H9 (cell line): ENCODE measurements around the gene CCSER1. TPM values are rescaled to one million over a fixed set of nuclear protein-coding genes. Genes with fewer than 3 reads are reported as not detected.

ENCODE experiments used
- DNase-seq: peaks from one replicate; pipeline ENCODE4 v3.0.0-alpha.2; 2017
- H2AFZ ChIP-seq: one replicate; pipeline ENCODE4 v1.6.1; 2013; ENCODE audit warnings: mild to moderate bottlenecking, low read length, control low read depth, moderate library complexity
- H2AK5ac ChIP-seq: 2 replicates; pipeline ENCODE4 v1.6.1; 2013; ENCODE audit warnings: low read length, control low read depth, mixed read lengths; ENCODE audit not compliant: insufficient read length
- H2BK120ac ChIP-seq: one replicate; pipeline ENCODE4 v1.6.1; 2013; ENCODE audit warnings: low read depth, mild to moderate bottlenecking, low read length, control low read depth, inconsistent platforms; ENCODE audit not compliant: poor library complexity, severe bottlenecking
- H2BK12ac ChIP-seq: 2 replicates; pipeline ENCODE4 v1.6.1; 2013; ENCODE audit warnings: low read length, control low read depth, mixed read lengths, low read depth; ENCODE audit not compliant: insufficient read length
- H2BK15ac ChIP-seq: 2 replicates; pipeline ENCODE4 v1.6.1; 2013; ENCODE audit warnings: low read depth, low read length, control low read depth
- H2BK20ac ChIP-seq: one replicate; pipeline ENCODE4 v1.6.1; 2013; ENCODE audit warnings: low read depth, mild to moderate bottlenecking, low read length, control low read depth, inconsistent platforms; ENCODE audit not compliant: poor library complexity, severe bottlenecking
- H2BK5ac ChIP-seq: 2 replicates; pipeline ENCODE4 v1.6.1; 2013; ENCODE audit warnings: low read length, control low read depth, mixed read lengths; ENCODE audit not compliant: insufficient read length
- H3K14ac ChIP-seq: 2 replicates; pipeline ENCODE4 v1.6.1; 2013; ENCODE audit warnings: low read length, control low read depth; ENCODE audit not compliant: insufficient read depth
- H3K18ac ChIP-seq: 2 replicates; pipeline ENCODE4 v1.6.1; 2013; ENCODE audit warnings: low read depth, mild to moderate bottlenecking, mixed read lengths, low read length, control low read depth; ENCODE audit not compliant: insufficient read length
- H3K23ac ChIP-seq: 2 replicates; pipeline ENCODE4 v1.6.1; 2013; ENCODE audit warnings: low read length, control low read depth, mixed read lengths, low read depth; ENCODE audit not compliant: insufficient read length
- H3K23me2 ChIP-seq: 2 replicates; pipeline ENCODE4 v1.6.1; 2013; ENCODE audit warnings: low read depth, mild to moderate bottlenecking, mixed read lengths, low read length, control low read depth; ENCODE audit not compliant: insufficient read length, poor library complexity, severe bottlenecking
- H3K27ac ChIP-seq: 2 replicates; pipeline ENCODE4 v1.5.1; 2013; ENCODE audit warnings: low read length, control low read depth, mixed read lengths, low read depth; ENCODE audit not compliant: insufficient read length
- H3K27me3 ChIP-seq: 2 replicates; pipeline ENCODE4 v1.6.1; 2013; ENCODE audit warnings: low read length, control low read depth, inconsistent platforms; ENCODE audit not compliant: insufficient read depth
- H3K4ac ChIP-seq: 2 replicates; pipeline ENCODE4 v1.6.1; 2013; ENCODE audit warnings: low read depth, mild to moderate bottlenecking, control low read depth, inconsistent platforms, low read length, moderate library complexity
- H3K4me1 ChIP-seq: 2 replicates; pipeline ENCODE4 v1.6.1; 2013; ENCODE audit warnings: low read length, control low read depth, inconsistent platforms; ENCODE audit not compliant: insufficient read depth
- H3K4me2 ChIP-seq: 2 replicates; pipeline ENCODE4 v1.6.1; 2013; ENCODE audit warnings: low read length, control low read depth, mixed read lengths; ENCODE audit not compliant: insufficient read length, insufficient read depth
- H3K56ac ChIP-seq: 2 replicates; pipeline ENCODE4 v1.6.1; 2013; ENCODE audit warnings: low read depth, mild to moderate bottlenecking, mixed read lengths, low read length, control low read depth; ENCODE audit not compliant: insufficient read length
- H3K79me1 ChIP-seq: 2 replicates; pipeline ENCODE4 v1.6.1; 2013; ENCODE audit warnings: low read depth, mild to moderate bottlenecking, moderate library complexity, low read length, control low read depth, inconsistent platforms; ENCODE audit not compliant: insufficient read depth, poor library complexity, severe bottlenecking
- H3K79me2 ChIP-seq: 2 replicates; pipeline ENCODE4 v1.6.1; 2013; ENCODE audit warnings: low read length, control low read depth, inconsistent platforms; ENCODE audit not compliant: insufficient read depth
- H3K9ac ChIP-seq: 2 replicates; pipeline ENCODE4 v1.6.1; 2013; ENCODE audit warnings: low read length, control low read depth, mixed read lengths; ENCODE audit not compliant: insufficient read length; ENCODE audit errors: extremely low read depth
- H3K9me3 ChIP-seq: one replicate; pipeline ENCODE4 v1.6.1; 2013; ENCODE audit warnings: low read depth, low read length, inconsistent platforms; ENCODE audit not compliant: control insufficient read depth
- H3T11ph ChIP-seq: one replicate; pipeline ENCODE4 v1.6.1; 2013; ENCODE audit warnings: mild to moderate bottlenecking, low read length, control low read depth, inconsistent platforms
- H4K20me1 ChIP-seq: one replicate; pipeline ENCODE4 v1.6.1; 2013; ENCODE audit not compliant: control insufficient read depth, insufficient read length, insufficient read depth
- H4K5ac ChIP-seq: 2 replicates; pipeline ENCODE4 v1.6.1; 2013; ENCODE audit warnings: low read depth, mild to moderate bottlenecking, mixed read lengths, low read length, control low read depth; ENCODE audit not compliant: insufficient read length
- H4K8ac ChIP-seq: replicated peaks from 2 replicates; pipeline ENCODE4 v1.6.1; 2013; ENCODE audit warnings: low read length, control low read depth, mixed read lengths, low read depth; ENCODE audit not compliant: insufficient read length
- H4K91ac ChIP-seq: 2 replicates; pipeline ENCODE4 v1.6.1; 2013; ENCODE audit warnings: low read depth, mild to moderate bottlenecking, moderate library complexity, mixed read lengths, low read length, control low read depth; ENCODE audit not compliant: insufficient read length
- H3K27ac Mint-ChIP-seq, 3 experiments: 2 replicates in 2 of 3; 3 replicates in 1 of 3; pipeline ENCODE4 v1.8.0; 2020 to 2021; ENCODE audit warnings: mixed read lengths in 3 of 3, mild to moderate bottlenecking in 1 of 3, moderate library complexity in 1 of 3
- H3K27me3 Mint-ChIP-seq: 2 replicates; pipeline ENCODE4 v1.8.0; 2021; ENCODE audit warnings: low read depth, mild to moderate bottlenecking, moderate library complexity, mixed read lengths
- H3K36me3 Mint-ChIP-seq, 3 experiments: 2 replicates in 2 of 3; 3 replicates in 1 of 3; pipeline ENCODE4 v1.8.0; 2020 to 2021; ENCODE audit warnings: low read depth in 3 of 3, mixed read lengths in 3 of 3; ENCODE audit not compliant: insufficient read depth in 1 of 3
- H3K4me1 Mint-ChIP-seq, 2 experiments: 2 replicates each; pipeline ENCODE4 v1.8.0; 2020; ENCODE audit warnings: mixed read lengths in 2 of 2
- H3K4me3 Mint-ChIP-seq, 2 experiments: 2 replicates in 1 of 2; 3 replicates in 1 of 2; pipeline ENCODE4 v1.8.0; 2020 to 2021; ENCODE audit warnings: mild to moderate bottlenecking in 2 of 2, mixed read lengths in 2 of 2, moderate library complexity in 1 of 2
- H3K9me3 Mint-ChIP-seq, 2 experiments: 2 replicates in 1 of 2; 3 replicates in 1 of 2; pipeline ENCODE4 v1.8.0; 2020; ENCODE audit warnings: mild to moderate bottlenecking in 2 of 2, mixed read lengths in 2 of 2, moderate library complexity in 1 of 2
- WGBS: extraction: QIAGEN DNeasy Blood & Tissue Kit; methylation state at CpG from one replicate; pipeline ENCODE4 v1.1.7; 2013; ENCODE audit warnings: missing lambda C conversion rate, low lambda C conversion rate, mixed read lengths; ENCODE audit not compliant: insufficient read length; ENCODE audit errors: extremely low coverage; 5-methylcytosine and 5-hydroxymethylcytosine counted together
- total RNA-seq: library from RNA; stranded (reverse); gene quantifications from 2 replicates; pipeline ENCODE4 v1.2.1, GENCODE V29; 2021
- TF ChIP-seq, protein P1 (sequence below): fragments of 200-600 bp; sonication (generic); conservative IDR thresholded peaks from 3 replicates; pipeline ENCODE4 v1.8.0; 2021; ENCODE audit warnings: antibody characterized with exemption, mild to moderate bottlenecking

CCSER1 gene
- total RNA-seq, 1 experiment from 2014 or later: 0.37 TPM

DNA sequence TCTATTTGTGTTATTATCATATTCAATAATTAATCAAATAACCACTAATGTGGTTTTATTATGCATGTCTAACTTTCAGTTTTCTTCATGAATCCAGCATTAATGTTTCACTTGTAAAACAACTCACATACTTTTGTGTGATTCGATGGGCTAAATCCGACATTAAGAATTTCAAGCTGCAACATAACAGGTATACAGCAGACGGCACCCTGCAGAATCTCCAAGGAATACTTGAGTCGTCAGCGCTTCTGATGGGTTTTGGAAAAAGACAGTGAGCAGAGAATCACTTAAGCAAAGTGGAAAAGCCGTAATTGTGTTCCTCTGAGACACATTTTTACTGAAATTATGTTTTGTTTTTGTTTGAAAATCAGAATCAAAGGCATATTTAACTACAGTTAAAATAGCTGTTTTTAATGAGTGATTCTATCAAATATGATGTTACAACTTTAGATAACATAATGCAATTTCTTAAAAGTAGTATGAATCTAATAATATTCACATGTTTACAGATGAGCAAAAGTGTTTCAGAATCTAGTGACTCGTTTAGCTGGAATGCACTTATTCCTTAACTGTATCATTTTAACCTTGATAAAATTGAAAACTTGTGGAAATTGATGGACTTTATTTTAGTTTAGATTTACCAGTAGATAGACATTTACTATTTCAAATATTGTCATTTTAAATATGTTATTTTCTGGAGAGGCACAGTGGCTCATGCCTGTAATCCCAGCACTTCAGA lies 514.8 kb downstream of the CCSER1 start:
- Histone ChIP-seq H3K9ac (no peak overlapping the region), H2AK5ac (no peak overlapping the region), H4K20me1 (no peaks in the 10 kb centered on the region), H4K8ac (no peak overlapping the region), H3K14ac (no peak overlapping the region), H3K9me3 (no peaks in the 10 kb centered on the region), H3K18ac (no peak overlapping the region), H2BK15ac (no peak overlapping the region), H4K91ac (no peak overlapping the region), H3K4me1 (no peaks in the 10 kb centered on the region), H3K4ac (no peak overlapping the region), H2BK12ac (no peak overlapping the region), H3T11ph (no peak overlapping the region), H3K4me2 (no peak overlapping the region), H3K56ac (no peak overlapping the region), H3K79me2 (no peaks in the 10 kb centered on the region), H2BK120ac (no peak overlapping the region), H2BK5ac (no peak overlapping the region), H2BK20ac (no peak overlapping the region), H3K23ac (no peak overlapping the region), H3K27me3 (no peaks in the 10 kb centered on the region), H4K5ac (no peak overlapping the region), H3K27ac (no peak overlapping the region), H3K79me1 (no peaks in the 10 kb centered on the region), H3K23me2 (no peaks in the 10 kb centered on the region), H2AFZ (no peak overlapping the region)
- no CpG with 5 or more reads among the region's 7 CpGs for WGBS
- H3K36me3 Mint-ChIP-seq: no peaks in the 10 kb centered on the region; a peak in 1 of 7 replicates
- no peak overlapping the region for H3K4me3 Mint-ChIP-seq
- no peaks in the 10 kb centered on the region for H3K4me1 Mint-ChIP-seq
- no peaks in the 10 kb centered on the region for H3K27me3 Mint-ChIP-seq
- TF ChIP-seq, protein P1, sequence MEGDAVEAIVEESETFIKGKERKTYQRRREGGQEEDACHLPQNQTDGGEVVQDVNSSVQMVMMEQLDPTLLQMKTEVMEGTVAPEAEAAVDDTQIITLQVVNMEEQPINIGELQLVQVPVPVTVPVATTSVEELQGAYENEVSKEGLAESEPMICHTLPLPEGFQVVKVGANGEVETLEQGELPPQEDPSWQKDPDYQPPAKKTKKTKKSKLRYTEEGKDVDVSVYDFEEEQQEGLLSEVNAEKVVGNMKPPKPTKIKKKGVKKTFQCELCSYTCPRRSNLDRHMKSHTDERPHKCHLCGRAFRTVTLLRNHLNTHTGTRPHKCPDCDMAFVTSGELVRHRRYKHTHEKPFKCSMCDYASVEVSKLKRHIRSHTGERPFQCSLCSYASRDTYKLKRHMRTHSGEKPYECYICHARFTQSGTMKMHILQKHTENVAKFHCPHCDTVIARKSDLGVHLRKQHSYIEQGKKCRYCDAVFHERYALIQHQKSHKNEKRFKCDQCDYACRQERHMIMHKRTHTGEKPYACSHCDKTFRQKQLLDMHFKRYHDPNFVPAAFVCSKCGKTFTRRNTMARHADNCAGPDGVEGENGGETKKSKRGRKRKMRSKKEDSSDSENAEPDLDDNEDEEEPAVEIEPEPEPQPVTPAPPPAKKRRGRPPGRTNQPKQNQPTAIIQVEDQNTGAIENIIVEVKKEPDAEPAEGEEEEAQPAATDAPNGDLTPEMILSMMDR: peak; percentile 44; the same call in 2 of the 3 replicates
- no peak for DNase-seq
- H3K27ac Mint-ChIP-seq: no peak overlapping the region
- no peaks in the 10 kb centered on the region for H3K9me3 Mint-ChIP-seq
